ENCODE results near the gene GRPEL1. TPM values are rescaled to one million over a fixed set of nuclear protein-coding genes. Genes with fewer than 3 reads are reported as not detected.

The GRPEL1 gene
- polyA plus RNA-seq, 2 of the 4 experiments (the other 2 are of a cell fraction), result 45.5 to 72.0 TPM

DNA sequence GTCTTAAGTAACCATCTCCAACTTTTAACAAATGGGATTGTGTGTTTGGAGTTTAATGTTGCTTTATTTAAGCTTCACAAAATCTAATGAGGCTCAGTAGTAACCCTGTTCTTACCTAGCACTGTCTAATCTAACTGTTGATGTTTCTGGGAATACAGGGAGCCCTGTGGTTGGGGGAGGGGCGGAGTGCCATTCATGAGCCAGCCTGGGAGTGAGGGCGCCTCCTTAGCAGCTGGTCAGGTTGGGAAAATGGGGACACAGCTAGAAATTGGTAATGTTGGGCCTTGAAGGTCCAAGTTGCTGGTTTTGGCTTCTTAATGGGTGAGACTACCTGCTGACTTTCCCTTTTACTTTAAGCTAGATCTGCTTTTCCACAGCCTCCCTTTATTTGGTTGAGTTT, 47.6 kb downstream of the GRPEL1 start:
- POLR2A ChIA-PET, result interaction anchor here (1.3 kb wide), 1 partner anchor 33 kb away, joined by 4 read pairs; no protein-coding TSS in a partner anchor
- Histone ChIP-seq H3K4me1 (peaks cover 37% of the 10 kb centered on the region), H3K9me3 (no peaks in the 10 kb centered on the region), H3K4me3 (no peak overlapping the region), H3K27ac (peak overlapping the region in 1 of 2 experiments; percentile 93; a peak in 3 of 6 replicates), H3K4me2 (no peak overlapping the region)
- no peak for FAIRE-seq
- DNase-seq (ENCODE audit: low read depth in 1 of 2, low spot score in 1 of 2), result no peak
- no peak for ATAC-seq
- no peak for TF ChIP-seq HDAC2 (IDR thresholded peaks at IDR 0.05)
- no peak for TF ChIP-seq GATA3 (IDR thresholded peaks at IDR 0.05; ENCODE audit: borderline replicate concordance)
- TF ChIP-seq CBX8 (IDR thresholded peaks at IDR 0.05), result no peak
- TF ChIP-seq RNF2 (IDR thresholded peaks at IDR 0.05; ENCODE audit: borderline replicate concordance, low read depth), result no peak
- TF ChIP-seq ZC3H11A (IDR thresholded peaks at IDR 0.05), result no peak
- no peak for TF ChIP-seq JUNB (IDR thresholded peaks at IDR 0.05)
- no peak for TF ChIP-seq JUN (IDR thresholded peaks at IDR 0.05)
- no peak for TF ChIP-seq NR3C1 (IDR thresholded peaks at IDR 0.05)
- TF ChIP-seq KDM5A (IDR thresholded peaks at IDR 0.05), result no peak
- TF ChIP-seq POLR2AphosphoS2 (conservative IDR thresholded peaks at IDR 0.05; ENCODE audit: low read length), result no peak
- no peak for TF ChIP-seq CHD4 (IDR thresholded peaks at IDR 0.05; ENCODE audit: borderline replicate concordance)
- TF ChIP-seq FOSB (CRISPR knock-in tag; IDR thresholded peaks at IDR 0.05), result no peak
- no peak for TF ChIP-seq NPAS2 (CRISPR knock-in tag; IDR thresholded peaks at IDR 0.05; ENCODE audit: borderline replicate concordance)
- no peak for TF ChIP-seq RCOR1 (IDR thresholded peaks at IDR 0.05; ENCODE audit: low read depth, low read length)
- no peak for TF ChIP-seq RARB (CRISPR knock-in tag; IDR thresholded peaks at IDR 0.05)
- TF ChIP-seq, protein P1, sequence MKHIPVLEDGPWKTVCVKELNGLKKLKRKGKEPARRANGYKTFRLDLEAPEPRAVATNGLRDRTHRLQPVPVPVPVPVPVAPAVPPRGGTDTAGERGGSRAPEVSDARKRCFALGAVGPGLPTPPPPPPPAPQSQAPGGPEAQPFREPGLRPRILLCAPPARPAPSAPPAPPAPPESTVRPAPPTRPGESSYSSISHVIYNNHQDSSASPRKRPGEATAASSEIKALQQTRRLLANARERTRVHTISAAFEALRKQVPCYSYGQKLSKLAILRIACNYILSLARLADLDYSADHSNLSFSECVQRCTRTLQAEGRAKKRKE (CRISPR knock-in tag; IDR thresholded peaks at IDR 0.05; ENCODE audit: low read depth), result no peak
- CTCF ChIA-PET, result interaction anchor here (0.6 to 3.3 kb wide), 4 partner anchors 11 to 46 kb away, joined by 3 to 14 read pairs (median 4); partner anchors contain the start of gene TADA2B
- WGBS (ENCODE audit: missing lambda C conversion rate), result 72% methylated on average over 2 of the region's 2 CpGs

DNA sequence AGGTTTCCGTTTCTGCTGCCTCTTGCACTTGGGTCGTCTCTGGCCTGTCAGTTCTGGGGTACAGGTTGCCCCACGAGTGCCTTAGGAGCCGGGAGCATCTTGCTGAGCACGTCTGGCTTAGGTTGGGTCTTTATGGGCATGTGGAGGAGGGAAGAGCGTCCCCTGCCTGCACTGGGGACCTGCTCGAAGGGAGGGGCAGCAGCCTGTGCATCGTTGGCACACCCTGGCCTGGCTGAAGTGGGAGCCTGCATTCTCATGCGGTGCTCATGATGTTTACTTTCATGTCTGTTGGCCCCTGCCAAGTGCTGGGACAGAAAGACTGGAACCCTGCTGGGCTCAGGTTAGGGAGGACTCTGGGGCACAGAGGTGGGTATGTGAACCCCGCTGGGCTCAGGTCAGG, 48.5 kb downstream of the GRPEL1 start:
- no peaks in the 10 kb centered on the region for H3K9me3 ChIP-seq
- ATAC-seq, result no peak
- no peak for FAIRE-seq
- CTCF ChIA-PET, result no interaction called here
- POLR2A ChIA-PET, result interaction anchor here (1.3 kb wide), 1 partner anchor 33 kb away, joined by 4 read pairs; no protein-coding TSS in a partner anchor
- no peak overlapping the region for H3K4me3 ChIP-seq
- 86% methylated on average over 4 of the region's 10 CpGs for WGBS (ENCODE audit: missing lambda C conversion rate)
- TF ChIP-seq ZNF302 (CRISPR knock-in tag; IDR thresholded peaks at IDR 0.05), result no peak
- H3K27ac ChIP-seq, result no peak overlapping the region
- H3K4me2 ChIP-seq, result no peak overlapping the region
- DNase-seq (ENCODE audit: low read depth in 1 of 2, low spot score in 1 of 2), result no peak
- peaks cover 37% of the 10 kb centered on the region for H3K4me1 ChIP-seq

GRCh38 chr4:7018281-7018680, 49.6 kb downstream of the GRPEL1 start:
- DNase-seq (ENCODE audit: low read depth in 1 of 2, low spot score in 1 of 2) (no peak), FAIRE-seq (no peak), ATAC-seq (no peak)
- Histone ChIP-seq H3K4me1 (peaks cover 37% of the 10 kb centered on the region), H3K27ac (no peak overlapping the region), H3K4me3 (no peak overlapping the region), H3K9me3 (no peaks in the 10 kb centered on the region), H3K4me2 (no peak overlapping the region)
- WGBS (ENCODE audit: missing lambda C conversion rate), result 93% methylated on average over 6 of the region's 9 CpGs
- CTCF ChIA-PET, result interaction anchor here (0.7 to 2.9 kb wide), 5 partner anchors 25 to 374 kb away, joined by 3 to 12 read pairs (median 4); partner anchors contain the start of gene TADA2B
- POLR2A ChIA-PET, result no interaction called here
- TF ChIP-seq CHD4 (IDR thresholded peaks at IDR 0.05; ENCODE audit: borderline replicate concordance) (no peak), EHF (CRISPR knock-in tag; IDR thresholded peaks at IDR 0.05) (no peak), BHLHE40 (IDR thresholded peaks at IDR 0.05; ENCODE audit: low read depth, low read length) (no peak), CHD2 (IDR thresholded peaks at IDR 0.05; ENCODE audit: low read length, partially characterized antibody) (no peak), KDM1A (IDR thresholded peaks at IDR 0.05; ENCODE audit: low read depth) (no peak), HDAC2 (IDR thresholded peaks at IDR 0.05) (no peak), EHMT2 (IDR thresholded peaks at IDR 0.05; ENCODE audit: low read depth) (no peak), HEYL (CRISPR knock-in tag; IDR thresholded peaks at IDR 0.05) (no peak), RFX5 (IDR thresholded peaks at IDR 0.05) (no peak), NR3C1 (IDR thresholded peaks at IDR 0.05) (no peak), JUNB (IDR thresholded peaks at IDR 0.05) (no peak), BCL3 (IDR thresholded peaks at IDR 0.05) (no peak), TP53 (CRISPR knock-in tag; IDR thresholded peaks at IDR 0.05) (no peak)
- TF ChIP-seq, protein P2, sequence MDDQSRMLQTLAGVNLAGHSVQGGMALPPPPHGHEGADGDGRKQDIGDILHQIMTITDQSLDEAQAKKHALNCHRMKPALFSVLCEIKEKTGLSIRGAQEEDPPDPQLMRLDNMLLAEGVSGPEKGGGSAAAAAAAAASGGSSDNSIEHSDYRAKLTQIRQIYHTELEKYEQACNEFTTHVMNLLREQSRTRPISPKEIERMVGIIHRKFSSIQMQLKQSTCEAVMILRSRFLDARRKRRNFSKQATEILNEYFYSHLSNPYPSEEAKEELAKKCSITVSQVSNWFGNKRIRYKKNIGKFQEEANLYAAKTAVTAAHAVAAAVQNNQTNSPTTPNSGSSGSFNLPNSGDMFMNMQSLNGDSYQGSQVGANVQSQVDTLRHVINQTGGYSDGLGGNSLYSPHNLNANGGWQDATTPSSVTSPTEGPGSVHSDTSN (IDR thresholded peaks at IDR 0.05), result no peak
- TF ChIP-seq, protein P1 (CRISPR knock-in tag; IDR thresholded peaks at IDR 0.05; ENCODE audit: low read depth), result no peak
- TF ChIP-seq, protein P3, sequence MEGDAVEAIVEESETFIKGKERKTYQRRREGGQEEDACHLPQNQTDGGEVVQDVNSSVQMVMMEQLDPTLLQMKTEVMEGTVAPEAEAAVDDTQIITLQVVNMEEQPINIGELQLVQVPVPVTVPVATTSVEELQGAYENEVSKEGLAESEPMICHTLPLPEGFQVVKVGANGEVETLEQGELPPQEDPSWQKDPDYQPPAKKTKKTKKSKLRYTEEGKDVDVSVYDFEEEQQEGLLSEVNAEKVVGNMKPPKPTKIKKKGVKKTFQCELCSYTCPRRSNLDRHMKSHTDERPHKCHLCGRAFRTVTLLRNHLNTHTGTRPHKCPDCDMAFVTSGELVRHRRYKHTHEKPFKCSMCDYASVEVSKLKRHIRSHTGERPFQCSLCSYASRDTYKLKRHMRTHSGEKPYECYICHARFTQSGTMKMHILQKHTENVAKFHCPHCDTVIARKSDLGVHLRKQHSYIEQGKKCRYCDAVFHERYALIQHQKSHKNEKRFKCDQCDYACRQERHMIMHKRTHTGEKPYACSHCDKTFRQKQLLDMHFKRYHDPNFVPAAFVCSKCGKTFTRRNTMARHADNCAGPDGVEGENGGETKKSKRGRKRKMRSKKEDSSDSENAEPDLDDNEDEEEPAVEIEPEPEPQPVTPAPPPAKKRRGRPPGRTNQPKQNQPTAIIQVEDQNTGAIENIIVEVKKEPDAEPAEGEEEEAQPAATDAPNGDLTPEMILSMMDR (IDR thresholded peaks at IDR 0.05), result no peak

Data from A549 (cell line).